ENCODE data around the gene TMEM258.

DNA sequence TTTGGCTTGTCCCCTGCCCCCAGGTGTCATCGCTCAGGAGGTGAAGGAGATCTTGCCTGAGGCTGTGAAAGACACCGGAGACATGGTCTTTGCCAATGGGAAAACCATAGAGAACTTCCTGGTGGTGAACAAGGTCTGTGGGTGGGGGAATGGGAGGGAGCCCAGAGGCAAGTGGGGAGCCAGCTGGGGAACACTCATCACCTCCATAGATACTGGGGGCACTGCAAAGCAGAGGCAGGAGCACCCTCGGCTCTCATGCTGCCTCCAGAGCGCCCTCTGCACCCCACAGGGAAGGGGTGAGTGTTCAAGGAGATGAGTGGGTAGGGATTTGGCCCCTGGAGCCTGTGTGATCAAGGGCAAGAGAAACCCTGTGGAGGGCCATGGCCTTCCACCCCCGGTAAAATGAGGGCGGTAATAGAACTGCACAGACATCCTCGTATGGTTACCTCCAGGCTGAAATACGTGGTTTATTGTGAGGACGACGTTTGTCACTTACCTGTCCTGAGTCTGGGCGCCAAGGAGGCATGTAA, 14.0 kb downstream of the TMEM258 start:
- no peak for TF ChIP-seq POLR2A (IDR thresholded peaks at IDR 0.05)
- TF ChIP-seq, protein P1, sequence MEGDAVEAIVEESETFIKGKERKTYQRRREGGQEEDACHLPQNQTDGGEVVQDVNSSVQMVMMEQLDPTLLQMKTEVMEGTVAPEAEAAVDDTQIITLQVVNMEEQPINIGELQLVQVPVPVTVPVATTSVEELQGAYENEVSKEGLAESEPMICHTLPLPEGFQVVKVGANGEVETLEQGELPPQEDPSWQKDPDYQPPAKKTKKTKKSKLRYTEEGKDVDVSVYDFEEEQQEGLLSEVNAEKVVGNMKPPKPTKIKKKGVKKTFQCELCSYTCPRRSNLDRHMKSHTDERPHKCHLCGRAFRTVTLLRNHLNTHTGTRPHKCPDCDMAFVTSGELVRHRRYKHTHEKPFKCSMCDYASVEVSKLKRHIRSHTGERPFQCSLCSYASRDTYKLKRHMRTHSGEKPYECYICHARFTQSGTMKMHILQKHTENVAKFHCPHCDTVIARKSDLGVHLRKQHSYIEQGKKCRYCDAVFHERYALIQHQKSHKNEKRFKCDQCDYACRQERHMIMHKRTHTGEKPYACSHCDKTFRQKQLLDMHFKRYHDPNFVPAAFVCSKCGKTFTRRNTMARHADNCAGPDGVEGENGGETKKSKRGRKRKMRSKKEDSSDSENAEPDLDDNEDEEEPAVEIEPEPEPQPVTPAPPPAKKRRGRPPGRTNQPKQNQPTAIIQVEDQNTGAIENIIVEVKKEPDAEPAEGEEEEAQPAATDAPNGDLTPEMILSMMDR (IDR thresholded peaks at IDR 0.05) = no peak

Measured in body of pancreas (tissue), 4 donors.